Erythroblast (primary cell): ENCODE results near the gene ACADVL.
"Not testable (repeated sequence)": the region's sequence is repeated elsewhere in the genome, so short reads cannot be mapped to it uniquely, and the experiment has no call there.

Experiments
- DNase-seq, 2 experiments: peaks; one replicate each; lab custom pipeline; 2025; lab: John Stamatoyannopoulos, UW
- GATA1 ChIP-seq: IDR thresholded peaks from 2 replicates; pipeline ENCODE4 v1.6.1; 2011; ENCODE audit warnings: low read depth, mild to moderate bottlenecking, control low read depth, low read length, moderate library complexity
- POLR2A ChIP-seq: IDR thresholded peaks from 2 replicates; pipeline ENCODE4 v1.6.1; 2011; ENCODE audit warnings: mild to moderate bottlenecking, low read length

The ACADVL gene

GRCh38 chr17:7238420-7239090, 18.8 kb downstream of the ACADVL start:
- peak; percentile 78 to 79 for DNase-seq
- TF ChIP-seq POLR2A (no peak), GATA1 (no peak)

DNA sequence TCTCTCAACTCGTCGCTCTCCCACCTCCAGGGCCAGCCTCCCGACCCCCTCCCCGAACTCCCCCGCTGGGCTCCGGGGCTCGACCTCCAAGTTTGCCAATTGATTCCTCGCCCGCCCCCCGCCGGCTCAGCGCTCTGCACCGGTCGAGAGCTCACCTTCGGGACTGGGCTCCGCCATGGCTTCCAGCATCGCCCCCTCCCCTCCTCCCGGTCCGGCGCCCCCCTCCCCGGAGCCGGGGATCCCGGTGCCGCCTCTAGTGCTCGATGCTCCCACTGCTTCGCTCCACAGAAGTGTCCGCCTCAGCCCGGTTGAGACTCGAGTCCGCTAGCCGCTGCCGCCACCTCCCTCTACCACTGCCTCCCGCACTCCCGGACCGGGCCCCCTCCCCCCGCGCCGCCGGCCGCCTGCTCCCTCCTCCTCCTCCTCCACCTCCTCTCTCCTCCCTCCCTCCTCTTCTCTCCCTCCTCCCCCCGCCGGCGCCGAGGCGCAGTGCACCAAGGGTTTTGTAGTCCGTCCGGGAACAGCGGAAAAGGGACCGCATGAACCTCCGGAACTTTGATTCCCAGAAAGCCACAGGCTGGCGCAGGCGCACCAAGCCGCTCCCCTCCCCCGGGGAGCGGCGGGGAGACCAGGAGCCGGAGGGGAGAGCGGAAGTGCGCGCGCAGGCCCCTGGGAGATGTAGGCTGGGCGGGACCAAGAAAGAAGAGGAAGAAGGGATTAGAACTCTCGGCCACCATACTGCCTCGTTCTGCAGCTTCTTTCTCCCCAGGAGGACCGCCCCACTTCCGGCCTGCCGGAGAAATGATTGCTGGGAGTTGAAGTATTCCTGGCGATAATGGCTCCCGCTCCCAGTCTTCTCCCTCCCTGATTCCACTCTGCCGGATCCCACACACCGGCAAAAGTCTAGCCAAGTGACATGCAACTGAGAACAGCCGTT, 19.6 kb downstream of the ACADVL start, which contains the start of gene PHF23:
TSS of gene PHF23 (minus strand) at position 367 of the 937 bp plus-strand sequence. CDS start at position 189, 178 bp downstream.
- DNase-seq: peak; percentile 99 to 100
- no peak for TF ChIP-seq GATA1
- peak; percentile 61 for TF ChIP-seq POLR2A

DNA sequence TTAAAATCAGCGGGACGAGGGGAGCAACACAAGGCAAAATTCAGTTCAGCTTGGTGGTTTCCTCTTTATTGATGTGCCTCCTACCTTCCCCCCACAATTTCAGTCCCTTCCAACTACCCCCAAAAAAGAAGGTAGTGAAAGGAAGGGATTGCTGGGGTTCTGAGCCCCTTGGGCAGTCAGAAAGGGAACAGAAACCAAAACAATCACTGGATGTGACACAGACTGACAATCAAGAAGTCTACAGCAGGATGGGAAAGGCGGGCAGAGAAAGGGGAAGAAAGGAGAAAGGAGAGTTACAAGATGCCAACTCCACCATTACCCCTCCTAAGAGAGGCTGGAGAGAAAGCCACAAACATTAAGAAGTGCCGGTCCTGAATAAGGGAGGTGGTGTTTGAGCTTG, 20.6 kb downstream of the ACADVL start:
- no peak for TF ChIP-seq POLR2A
- TF ChIP-seq GATA1: no peak
- no peak for DNase-seq

- TF ChIP-seq POLR2A (no peak), GATA1 (no peak)
- DNase-seq: no peak
Observed at GRCh38 chr17:7241090-7241733, 21.5 kb downstream of the ACADVL start.

GRCh38 chr17:7241783-7242716, 22.3 kb downstream of the ACADVL start, which contains the start of gene GABARAP:
Gene GABARAP (minus strand): TSS chr17:7242449. CDS start chr17:7242330, 119 bp downstream.
- peak; percentile 97 to 98 for DNase-seq
- peak; percentile 80 for TF ChIP-seq POLR2A
- no peak for TF ChIP-seq GATA1

- TF ChIP-seq POLR2A (peak; percentile 64), GATA1 (no peak)
Observed at GRCh38 chr17:7242717-7243452, 23.1 kb downstream of the ACADVL start.

GRCh38 chr17:7243453-7243729, 23.7 kb downstream of the ACADVL start:
- DNase-seq: no peak
- TF ChIP-seq GATA1: no peak
- TF ChIP-seq POLR2A: no peak

More at GRCh38 chr17:7242717-7243452, 23.1 kb downstream of the ACADVL start:
- peak; percentile 98 to 99 for DNase-seq

GRCh38 chr17:7243838-7244237, 24.1 kb downstream of the ACADVL start:
- not testable (repeated sequence) for DNase-seq

DNA sequence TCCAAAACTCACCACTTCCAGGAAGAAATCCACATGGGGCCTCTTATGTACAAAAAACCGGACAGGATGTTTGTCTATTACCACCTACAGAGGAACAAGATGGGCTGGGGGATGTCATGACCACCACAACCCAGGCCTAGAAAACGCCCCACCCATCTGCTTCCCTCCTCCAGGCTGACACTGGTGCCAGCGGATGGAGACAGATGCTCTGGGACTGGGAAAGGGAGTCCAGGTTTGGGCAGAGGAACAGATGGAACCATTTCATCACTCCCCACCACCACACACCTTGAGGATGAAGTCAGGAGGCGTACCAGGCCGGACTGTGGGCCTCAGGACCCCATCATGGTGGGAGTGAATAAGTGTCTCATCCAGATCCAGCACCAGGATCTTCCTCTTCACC, 27.0 kb downstream of the ACADVL start:
- TF ChIP-seq GATA1 (no peak), POLR2A (no peak)
- no peak for DNase-seq

GRCh38 chr17:7248796-7249195, 29.1 kb downstream of the ACADVL start:
- DNase-seq: no peak
- no peak for TF ChIP-seq GATA1
- no peak for TF ChIP-seq POLR2A

DNA sequence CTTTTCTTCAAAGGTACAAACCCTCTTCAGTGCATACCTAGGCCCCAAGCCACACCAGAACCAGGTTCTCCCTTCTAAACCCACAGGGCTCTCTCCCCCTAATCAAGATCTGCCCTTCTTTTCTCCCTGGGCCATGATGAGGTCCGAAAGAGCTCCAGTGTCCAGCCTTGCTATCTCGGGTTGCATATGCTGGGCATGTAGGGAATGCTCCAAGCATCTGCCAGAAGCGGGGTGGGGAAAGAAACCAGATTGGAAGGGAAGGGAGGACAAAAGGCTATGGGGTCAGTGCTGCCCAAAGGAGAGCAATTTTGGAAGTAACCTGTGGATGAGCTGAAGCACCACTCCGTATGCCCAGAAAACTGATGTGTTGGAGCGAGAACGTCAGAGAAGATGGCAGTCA, 29.5 kb downstream of the ACADVL start:
- no peak for DNase-seq
- no peak for TF ChIP-seq POLR2A
- no peak for TF ChIP-seq GATA1

DNA sequence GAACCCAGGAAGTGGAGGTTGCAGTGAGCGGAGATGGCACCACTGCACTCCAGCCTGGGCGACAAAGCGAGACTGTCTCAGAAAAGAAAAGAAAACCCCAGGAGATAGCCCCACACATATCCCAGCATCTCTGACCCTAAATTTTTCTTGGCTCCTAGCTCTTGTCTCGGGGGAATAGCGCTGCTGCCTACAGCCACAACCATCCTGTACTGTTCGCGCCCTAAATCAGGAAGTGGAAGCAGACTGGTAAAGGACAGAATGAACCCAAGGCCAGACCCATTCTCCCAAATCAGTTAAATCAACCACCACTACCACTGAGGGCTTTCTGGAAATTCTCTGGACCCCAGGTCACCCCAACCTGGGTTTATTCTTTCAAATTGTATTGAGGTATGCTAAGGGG, 30.1 kb downstream of the ACADVL start:
- no peak for DNase-seq

More for the DNA sequence above, 30.1 kb downstream of the ACADVL start:
- TF ChIP-seq POLR2A (no peak), GATA1 (no peak)
